Hematopoietic multipotent progenitor cell treated with erythropoietin and hydrocortisone succinate and interleukin-3 and kit ligand, for 17 days (in vitro differentiated cells): ENCODE measurements around the gene MAS1.

Experiments used
- DNase-seq: peaks from one replicate; pipeline ENCODE4 v3.0.0-alpha.2; 2015; ENCODE audit warnings: low spot score

The MAS1 gene

GRCh38 chr6:159880412-159880975, 10.3 kb upstream of the MAS1 start:
- DNase-seq, result no peak

- DNase-seq, result no peak
Observed at GRCh38 chr6:159884720-159885119, 6.1 kb upstream of the MAS1 start.

DNA sequence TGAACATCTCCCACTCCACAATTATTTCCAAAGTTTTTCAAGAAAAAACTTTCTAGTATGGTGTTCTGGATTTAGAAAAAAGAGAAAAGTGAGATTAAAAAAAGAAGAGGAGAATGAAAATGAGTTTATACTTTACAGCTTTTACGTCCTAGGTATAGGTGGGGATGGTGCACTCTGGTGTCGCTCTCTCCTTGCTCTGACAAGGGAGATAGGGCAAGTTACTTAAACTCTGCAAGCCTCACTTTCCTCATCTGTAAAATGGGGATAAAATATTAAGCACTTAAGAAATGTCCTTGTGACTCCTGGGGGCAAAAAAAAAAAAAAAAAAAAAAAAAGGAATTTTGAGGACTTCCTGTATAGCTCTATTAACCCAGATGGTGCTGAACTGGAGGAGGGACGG, 4.5 kb upstream of the MAS1 start:
- DNase-seq, result no peak

GRCh38 chr6:159887146-159887545, 3.6 kb upstream of the MAS1 start:
- no peak for DNase-seq

- DNase-seq, result no peak
Observed at GRCh38 chr6:159887761-159888160, 3.0 kb upstream of the MAS1 start.

DNA sequence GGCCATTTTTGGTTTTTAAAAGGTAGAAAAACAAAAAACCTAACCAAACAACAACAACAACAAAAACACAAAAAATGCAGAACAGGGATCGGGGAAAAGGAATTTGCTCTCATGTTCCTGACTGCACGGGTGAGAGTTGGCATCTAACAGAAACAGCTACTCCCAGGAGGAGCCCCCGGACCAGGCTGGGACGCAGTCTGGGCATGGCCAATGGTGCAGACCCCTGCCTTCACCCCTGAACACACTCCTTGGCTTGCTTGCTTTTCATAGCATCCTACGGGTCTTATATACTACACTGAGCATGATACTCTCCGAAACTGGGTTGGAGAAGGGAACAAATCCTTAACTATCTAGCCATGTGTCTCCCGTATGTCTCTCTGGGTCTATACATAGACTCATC, 587 bp upstream of the MAS1 start:
- no peak for DNase-seq

- no peak for DNase-seq
Observed at GRCh38 chr6:159892053-159892452, 1.3 kb downstream of the MAS1 start.

- no peak for DNase-seq
Observed at GRCh38 chr6:159893064-159893463, 2.3 kb downstream of the MAS1 start.

DNA sequence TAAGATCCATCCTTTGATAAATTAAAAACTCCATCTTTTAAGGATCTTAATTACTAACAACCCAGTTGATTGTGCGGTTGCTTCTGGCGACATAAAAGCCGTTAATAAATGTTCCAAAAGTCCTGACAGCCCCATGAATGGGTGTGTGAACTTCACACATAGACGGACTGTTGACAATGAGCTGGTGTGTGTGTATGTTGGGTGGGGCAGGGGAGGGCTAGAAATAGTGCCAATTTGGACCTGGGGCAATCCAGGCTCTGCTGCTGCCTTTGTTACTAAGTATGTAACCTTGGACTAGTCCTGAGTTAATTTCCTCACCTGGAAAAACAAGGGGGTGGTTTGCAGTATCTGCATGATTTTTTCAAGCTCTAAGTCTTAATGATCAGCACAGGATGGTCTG, 4.2 kb downstream of the MAS1 start:
- DNase-seq, result no peak

DNA sequence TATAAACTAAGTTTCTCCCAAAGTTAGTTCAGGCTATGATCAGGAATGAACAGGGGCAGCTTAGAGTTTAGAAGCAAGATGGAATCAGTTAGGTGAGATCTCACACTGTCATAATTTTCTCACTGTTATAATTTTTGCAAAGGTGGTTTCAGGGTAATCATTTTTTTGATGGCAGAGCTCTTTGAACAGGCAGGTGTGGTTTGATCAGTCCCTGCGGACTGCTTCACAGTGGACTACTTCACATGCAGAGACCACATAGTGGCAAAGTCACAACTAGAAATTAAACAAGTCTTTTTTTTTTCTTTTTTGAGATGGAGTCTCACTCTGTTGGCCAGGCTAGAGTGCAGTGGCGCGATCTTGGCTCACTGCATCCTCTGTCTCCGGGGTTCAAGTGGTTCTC, 6.8 kb downstream of the MAS1 start:
- no peak for DNase-seq

- DNase-seq, result no peak
Observed at GRCh38 chr6:159898519-159898918, 7.7 kb downstream of the MAS1 start.

DNA sequence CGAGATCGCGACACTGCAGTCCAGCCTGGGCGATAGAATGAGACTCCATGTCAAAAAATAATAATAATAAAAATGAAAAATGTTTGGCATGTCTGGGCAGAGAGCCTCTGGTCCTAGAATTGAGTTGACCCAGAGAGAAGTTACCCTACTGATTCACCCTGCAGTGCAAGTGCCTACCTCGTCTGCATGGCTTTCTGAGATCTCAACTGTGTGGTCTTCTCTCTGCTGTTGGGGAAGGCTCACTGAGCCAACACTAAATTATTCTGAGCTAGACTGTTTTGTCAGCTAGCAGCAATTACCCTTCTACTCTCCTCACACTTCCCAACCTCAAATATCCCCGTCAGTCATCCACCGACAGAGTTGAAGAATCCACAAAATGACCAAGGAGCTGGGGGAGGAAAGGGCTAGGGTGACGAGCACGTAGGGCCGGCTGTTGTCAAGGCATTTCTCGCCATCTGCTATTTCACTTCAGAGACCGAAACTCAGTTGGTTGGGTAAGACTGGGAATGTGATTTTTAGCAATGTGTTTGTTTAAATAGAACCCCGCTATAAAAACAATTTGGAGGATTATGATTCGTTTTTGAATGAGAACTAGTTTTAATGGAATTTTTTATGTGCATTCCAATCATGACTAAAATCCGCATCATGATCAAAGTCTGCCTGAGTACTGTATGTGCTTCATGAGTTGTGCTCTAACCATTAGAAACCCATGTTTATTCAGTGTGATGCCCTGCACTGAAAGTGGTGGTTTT, 9.4 kb downstream of the MAS1 start:
- no peak for DNase-seq

DNA sequence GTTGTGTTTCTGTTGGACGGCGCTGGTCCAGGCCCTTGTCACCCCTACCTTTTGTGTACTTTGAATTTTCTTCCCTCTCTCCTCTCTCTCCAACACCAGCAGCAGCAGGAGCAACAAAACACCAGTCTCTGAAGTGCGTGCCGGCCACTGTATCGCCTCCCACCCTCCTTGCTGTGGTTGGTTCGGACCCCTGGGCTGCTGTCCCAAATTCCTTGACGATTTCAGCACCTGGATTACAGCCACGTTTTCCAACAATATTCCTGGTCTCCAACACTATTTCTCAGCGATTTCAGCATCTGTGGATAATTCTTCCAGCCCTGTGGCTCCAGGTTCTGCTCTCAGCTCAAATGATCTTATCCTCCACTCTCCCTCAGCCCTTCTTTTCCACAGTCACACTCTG, 11.8 kb downstream of the MAS1 start:
- no peak for DNase-seq

DNA sequence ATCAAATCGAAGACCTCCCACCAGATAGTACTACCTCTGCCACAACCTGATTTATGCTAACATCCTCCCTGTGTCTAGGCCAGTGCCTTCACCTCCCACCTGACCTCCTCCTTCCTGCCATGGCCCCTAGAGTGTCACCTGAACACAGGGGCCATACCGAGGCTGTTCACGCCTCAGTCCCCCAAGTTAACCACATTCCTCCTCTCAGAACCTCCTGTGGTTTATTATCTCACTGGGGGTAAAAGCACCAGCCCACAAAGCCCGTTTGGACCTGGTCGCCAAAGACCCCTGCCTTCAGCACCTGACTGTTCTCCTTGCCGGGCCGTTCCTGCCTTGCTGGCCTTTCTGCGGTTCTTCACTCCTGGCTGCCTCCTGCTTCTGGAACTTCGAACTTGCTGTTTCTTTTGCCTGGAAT, 13.7 kb downstream of the MAS1 start:
- DNase-seq, result no peak

GRCh38 chr6:159906400-159906799, 15.6 kb downstream of the MAS1 start:
- DNase-seq, result no peak

GRCh38 chr6:159908535-159908934, 17.7 kb downstream of the MAS1 start:
- DNase-seq, result no peak

GRCh38 chr6:159908979-159909378, 18.2 kb downstream of the MAS1 start:
- DNase-seq, result no peak

- no peak for DNase-seq
Observed at GRCh38 chr6:159910342-159910741, 19.6 kb downstream of the MAS1 start.

DNA sequence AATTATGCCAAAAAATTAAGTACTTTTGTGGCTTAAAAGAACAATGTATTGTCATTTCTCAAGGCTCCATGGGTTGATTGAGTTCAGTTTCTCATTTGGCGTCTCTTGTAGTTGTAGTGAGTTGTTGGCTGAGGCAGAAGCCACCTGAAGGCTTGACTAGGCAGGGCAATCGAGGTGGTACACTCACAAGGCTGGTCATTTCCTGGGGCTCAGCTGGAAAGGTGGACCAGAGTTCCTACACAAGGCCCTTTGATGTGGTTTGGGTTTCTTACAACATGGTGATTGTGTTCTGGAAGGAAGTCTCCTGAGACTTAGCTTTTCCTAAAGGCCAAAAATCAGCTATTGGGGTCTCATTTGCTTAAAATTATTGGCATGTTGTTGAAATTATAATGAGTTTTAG, 22.6 kb downstream of the MAS1 start:
- no peak for DNase-seq

- no peak for DNase-seq
Observed at GRCh38 chr6:159913862-159914564, 23.2 kb downstream of the MAS1 start.

DNA sequence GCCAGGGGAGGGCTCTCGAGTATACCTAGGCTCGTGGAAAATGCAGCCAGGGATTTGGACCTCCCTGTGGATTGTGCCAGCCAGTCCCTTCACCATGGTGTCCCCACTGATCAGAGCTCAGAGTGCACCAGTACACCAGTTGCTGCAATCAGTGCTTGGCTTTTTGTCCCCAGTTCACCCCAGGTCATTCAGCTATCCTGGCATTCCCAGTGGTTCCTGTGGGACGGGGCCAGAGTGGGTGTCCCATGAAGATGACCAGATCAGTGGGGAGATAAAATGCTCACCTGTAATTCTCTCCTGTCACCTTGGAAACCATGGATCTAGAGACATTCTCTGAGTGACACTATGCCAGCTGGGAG, 23.8 kb downstream of the MAS1 start:
- DNase-seq, result no peak

GRCh38 chr6:159915397-159915796, 24.6 kb downstream of the MAS1 start:
- no peak for DNase-seq

GRCh38 chr6:159916237-159916636, 25.4 kb downstream of the MAS1 start:
- no peak for DNase-seq

- no peak for DNase-seq
Observed at GRCh38 chr6:159916752-159917151, 26.0 kb downstream of the MAS1 start.
